Measurements from ENCODE around the gene MOB3B. TPM values are rescaled to one million over a fixed set of nuclear protein-coding genes. Genes with fewer than 3 reads are reported as not detected.

Gene MOB3B
- total and polyA plus RNA-seq, 2 of the 13 experiments (the other 11 are each of a cell fraction or from before 2014, with no cell fraction given): 0.03 to 0.09 TPM

- H4K20me1 ChIP-seq (ENCODE audit: insufficient read depth, low read length): no peaks in the 10 kb centered on the region
- BruUV-seq (replicated peaks): no TSS peak
- H3K79me2 ChIP-seq (ENCODE audit: insufficient read depth, low read length): no peaks in the 10 kb centered on the region
- H3K9ac ChIP-seq (ENCODE audit: insufficient read depth, low read depth, low read length): no peak overlapping the region
- no peak overlapping the region for H2AFZ ChIP-seq (ENCODE audit: low read length)
- no peak overlapping the region for H3K4me3 ChIP-seq (replicated peaks in 1 of 3; ENCODE audit: insufficient read depth in 1 of 3, low read depth in 2 of 3, low read length in 3 of 3)
- POLR2A ChIA-PET: no interaction called here
- in situ Hi-C loops (cut with HindIII; ENCODE audit: extremely low pct_ligation_motif_present, low pct_unique_long_range_greater_than_20kb) (no loop called here), intact Hi-C loops (cut with micrococcal nuclease; ENCODE audit: unreplicated experiment) (no loop called here)
- no peak for DNase-seq (ENCODE audit: low spot score)
- H3K4me2 ChIP-seq (ENCODE audit: low read depth, low read length): no peak overlapping the region
- no peaks in the 10 kb centered on the region for H3K27me3 ChIP-seq (ENCODE audit: control insufficient read depth in 1 of 2, insufficient read depth in 2 of 2, low read length in 2 of 2)
- no peak for FAIRE-seq
- WGBS (ENCODE audit: low lambda C conversion rate): 9% methylated on average over 9 of the region's 10 CpGs
- H3K36me3 ChIP-seq (replicated peaks in 1 of 2; ENCODE audit: control insufficient read depth in 1 of 2, insufficient read depth in 2 of 2, low read length in 2 of 2): no peaks in the 10 kb centered on the region
- CTCF ChIA-PET (ENCODE audit: low intra/inter-chr PET ratio, low total read pairs): no interaction called here
- H3K27ac ChIP-seq (ENCODE audit: extremely low read length, insufficient read depth, low read length): no peak overlapping the region
- no peak for ATAC-seq
- no peaks in the 10 kb centered on the region for H3K4me1 ChIP-seq (ENCODE audit: insufficient read depth, low read length)
- no peaks in the 10 kb centered on the region for H3K9me3 ChIP-seq (ENCODE audit: low read length)
- TF ChIP-seq ZNF790 (CRISPR knock-in tag; IDR thresholded peaks at IDR 0.05; ENCODE audit: borderline replicate concordance) (no peak), ZNF776 (CRISPR knock-in tag; IDR thresholded peaks at IDR 0.05) (no peak), ZFP36L1 (CRISPR knock-in tag; IDR thresholded peaks at IDR 0.05) (no peak), PREB (CRISPR knock-in tag; IDR thresholded peaks at IDR 0.05) (no peak), KDM4B (CRISPR knock-in tag; IDR thresholded peaks at IDR 0.05) (no peak), ZSCAN25 (CRISPR knock-in tag; IDR thresholded peaks at IDR 0.05) (no peak), ZKSCAN1 (IDR thresholded peaks at IDR 0.05; ENCODE audit: low read length) (no peak), ZNF749 (CRISPR knock-in tag; IDR thresholded peaks at IDR 0.05; ENCODE audit: borderline replicate concordance) (no peak), ATF6 (CRISPR knock-in tag; conservative IDR thresholded peaks at IDR 0.05) (no peak), JDP2 (CRISPR knock-in tag; IDR thresholded peaks at IDR 0.05; ENCODE audit: borderline replicate concordance) (no peak), ARID3A (IDR thresholded peaks at IDR 0.05; ENCODE audit: low read depth, low read length) (no peak)
- TF ChIP-seq, protein P1, sequence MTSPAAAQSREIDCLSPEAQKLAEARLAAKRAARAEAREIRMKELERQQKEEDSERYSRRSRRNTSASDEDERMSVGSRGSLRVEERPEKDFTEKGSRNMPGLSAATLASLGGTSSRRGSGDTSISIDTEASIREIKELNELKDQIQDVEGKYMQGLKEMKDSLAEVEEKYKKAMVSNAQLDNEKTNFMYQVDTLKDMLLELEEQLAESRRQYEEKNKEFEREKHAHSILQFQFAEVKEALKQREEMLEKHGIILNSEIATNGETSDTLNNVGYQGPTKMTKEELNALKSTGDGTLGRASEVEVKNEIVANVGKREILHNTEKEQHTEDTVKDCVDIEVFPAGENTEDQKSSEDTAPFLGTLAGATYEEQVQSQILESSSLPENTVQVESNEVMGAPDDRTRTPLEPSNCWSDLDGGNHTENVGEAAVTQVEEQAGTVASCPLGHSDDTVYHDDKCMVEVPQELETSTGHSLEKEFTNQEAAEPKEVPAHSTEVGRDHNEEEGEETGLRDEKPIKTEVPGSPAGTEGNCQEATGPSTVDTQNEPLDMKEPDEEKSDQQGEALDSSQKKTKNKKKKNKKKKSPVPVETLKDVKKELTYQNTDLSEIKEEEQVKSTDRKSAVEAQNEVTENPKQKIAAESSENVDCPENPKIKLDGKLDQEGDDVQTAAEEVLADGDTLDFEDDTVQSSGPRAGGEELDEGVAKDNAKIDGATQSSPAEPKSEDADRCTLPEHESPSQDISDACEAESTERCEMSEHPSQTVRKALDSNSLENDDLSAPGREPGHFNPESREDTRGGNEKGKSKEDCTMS (CRISPR knock-in tag; conservative IDR thresholded peaks at IDR 0.05): no peak
- TF ChIP-seq, protein P2, sequence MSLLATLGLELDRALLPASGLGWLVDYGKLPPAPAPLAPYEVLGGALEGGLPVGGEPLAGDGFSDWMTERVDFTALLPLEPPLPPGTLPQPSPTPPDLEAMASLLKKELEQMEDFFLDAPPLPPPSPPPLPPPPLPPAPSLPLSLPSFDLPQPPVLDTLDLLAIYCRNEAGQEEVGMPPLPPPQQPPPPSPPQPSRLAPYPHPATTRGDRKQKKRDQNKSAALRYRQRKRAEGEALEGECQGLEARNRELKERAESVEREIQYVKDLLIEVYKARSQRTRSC (CRISPR knock-in tag; IDR thresholded peaks at IDR 0.05; ENCODE audit: low read depth): no peak
- TF ChIP-seq, protein P3, sequence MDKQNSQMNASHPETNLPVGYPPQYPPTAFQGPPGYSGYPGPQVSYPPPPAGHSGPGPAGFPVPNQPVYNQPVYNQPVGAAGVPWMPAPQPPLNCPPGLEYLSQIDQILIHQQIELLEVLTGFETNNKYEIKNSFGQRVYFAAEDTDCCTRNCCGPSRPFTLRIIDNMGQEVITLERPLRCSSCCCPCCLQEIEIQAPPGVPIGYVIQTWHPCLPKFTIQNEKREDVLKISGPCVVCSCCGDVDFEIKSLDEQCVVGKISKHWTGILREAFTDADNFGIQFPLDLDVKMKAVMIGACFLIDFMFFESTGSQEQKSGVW (CRISPR knock-in tag; IDR thresholded peaks at IDR 0.05; ENCODE audit: borderline replicate concordance): no peak
These were observed 9.8 kb downstream of the MOB3B start for GRCh38 chr9:27519466-27520465.

Data from HepG2 (cell line).